H1 (cell line): Measurements from ENCODE around the gene LIAS. TPM values are rescaled to one million over a fixed set of nuclear protein-coding genes. Genes with fewer than 3 reads are reported as not detected.

Experiments
- ATF2 ChIP-seq: IDR thresholded peaks from 2 replicates; pipeline ENCODE4 v1.6.1; 2012; ENCODE audit warnings: low read length, inconsistent platforms
- BACH1 ChIP-seq: IDR thresholded peaks from 2 replicates; pipeline ENCODE4 v1.6.1; 2012; ENCODE audit warnings: low read length, improper control_type of control experiment
- BCL11A ChIP-seq, 2 experiments: IDR thresholded peaks; one replicate each; pipeline ENCODE4 v1.6.1; 2011; ENCODE audit warnings: low read depth in 2 of 2, low read length in 2 of 2, mild to moderate bottlenecking in 2 of 2
- BRCA1 ChIP-seq: IDR thresholded peaks from 2 replicates; pipeline ENCODE4 v1.6.1; 2012; ENCODE audit warnings: low read depth, low read length, improper control_type of control experiment
- CBX5 ChIP-seq: fragments of 300-800, 300-1000 bp; sonication (generic); IDR thresholded peaks from 2 replicates; pipeline ENCODE4 v1.7.1; 2016; ENCODE audit warnings: antibody characterized with exemption, low read length, low read depth
- CTCF ChIP-seq, 3 experiments: IDR thresholded peaks; 1 replicate in 2 of 3; 2 replicates in 1 of 3; pipeline versions ENCODE4 v1.5.1 to v1.6.1; 2011; ENCODE audit warnings: low read length in 3 of 3, mild to moderate bottlenecking in 3 of 3, inconsistent platforms in 2 of 3, low read depth in 1 of 3, moderate library complexity in 1 of 3; ENCODE audit not compliant: insufficient read depth in 1 of 3; ENCODE audit errors: control extremely low read depth in 1 of 3
- EGR1 ChIP-seq: IDR thresholded peaks from 2 replicates; pipeline ENCODE4 v1.6.1; 2011; ENCODE audit warnings: low read depth, low read length, borderline replicate concordance
- GABPA ChIP-seq: IDR thresholded peaks from 2 replicates; pipeline ENCODE4 v1.6.1; 2011; ENCODE audit warnings: mild to moderate bottlenecking, low read length, moderate library complexity, borderline replicate concordance; ENCODE audit not compliant: insufficient read depth
- KDM1A ChIP-seq: fragments of 200-600, 300-600 bp; sonication (generic); IDR thresholded peaks from 2 replicates; pipeline ENCODE4 v1.7.1; 2016; ENCODE audit warnings: mild to moderate bottlenecking, low read length, borderline replicate concordance
- MAX ChIP-seq: IDR thresholded peaks from 2 replicates; pipeline ENCODE4 v1.6.1; 2012; ENCODE audit warnings: inconsistent platforms
- PHF8 ChIP-seq: fragments of 200-600 bp; sonication (generic); conservative IDR thresholded peaks from 2 replicates; pipeline ENCODE4 v1.7.1; 2012; ENCODE audit warnings: low read depth, mild to moderate bottlenecking, inconsistent platforms, low read length, moderate library complexity
- RAD21 ChIP-seq, 2 experiments: IDR thresholded peaks in 1 of 2; conservative IDR thresholded peaks in 1 of 2; 2 replicates each; pipeline ENCODE4 v1.6.1; 2011; ENCODE audit warnings: low read depth in 2 of 2, low read length in 2 of 2, improper control_type of control experiment in 1 of 2, inconsistent platforms in 1 of 2, mild to moderate bottlenecking in 1 of 2, moderate library complexity in 1 of 2
- RFX5 ChIP-seq: IDR thresholded peaks from 2 replicates; pipeline ENCODE4 v1.6.1; 2011; ENCODE audit warnings: low read depth, low read length, improper control_type of control experiment, borderline replicate concordance
- SIN3A ChIP-seq, 2 experiments: IDR thresholded peaks in 1 of 2; conservative IDR thresholded peaks in 1 of 2; 2 replicates each; pipeline ENCODE4 v1.6.1; 2011 to 2012; ENCODE audit warnings: low read length in 2 of 2, improper control_type of control experiment in 1 of 2, low read depth in 1 of 2, mild to moderate bottlenecking in 1 of 2
- TCF12 ChIP-seq: IDR thresholded peaks from 2 replicates; pipeline ENCODE4 v1.6.1; 2011; ENCODE audit warnings: low read depth, mild to moderate bottlenecking, low read length
- USF2 ChIP-seq: IDR thresholded peaks from 2 replicates; pipeline ENCODE4 v1.6.1; 2011; ENCODE audit warnings: low read length, improper control_type of control experiment
- ZNF274 ChIP-seq: IDR thresholded peaks from 2 replicates; pipeline ENCODE4 v1.7.0; 2012; ENCODE audit warnings: low read length, borderline replicate concordance; ENCODE audit errors: extremely low read depth
- polyA plus RNA-seq, 7 experiments: library from polyadenylated mRNA; depleted of rRNA in 3 of 7; stranded (reverse) in 5 of 7; unstranded in 2 of 7; fragments of >200 nt in 5 of 7; fragments of 200-250 nt in 2 of 7; gene quantifications; 1 replicate in 5 of 7; 2 replicates in 1 of 7; 4 replicates in 1 of 7; pipeline versions ENCODE4 v1.2.1 to v1.2.3, GENCODE V29; 2011 to 2013; ENCODE audit warnings: missing spikeins in 2 of 7, mixed read lengths in 2 of 7
- total RNA-seq: library from RNA; stranded (reverse); fragmentation: NEBNext Ultra II Directional; extraction: Animal tissue kit (Norgen Biotek cat#: 25700); gene quantifications from 2 replicates; pipeline ENCODE4 v1.2.1, GENCODE V29; 2021

The LIAS gene
- total and polyA plus RNA-seq, 2 of the 8 experiments (the other 6 are each of a cell fraction or from before 2014, with no cell fraction given) = 10.5 to 24.9 TPM

GRCh38 chr4:39469429-39470077, 10.7 kb downstream of the LIAS start (continued):
- no peak for TF ChIP-seq KDM1A
- TF ChIP-seq ATF2 = 0 out of 2 replicates have a peak, but pooled peaks have one; percentile 26
- no peak for TF ChIP-seq USF2
- TF ChIP-seq MAX = 0 out of 2 replicates have a peak, but pooled peaks have one; percentile 26
- TF ChIP-seq CTCF (IDR thresholded peaks at IDR 0.05; ENCODE audit: control extremely low read depth in 1 of 3, insufficient read depth in 1 of 3, low read depth in 1 of 3, low read length in 3 of 3) = peak in 2 of 3 experiments; percentile 76 to 87; a peak in 3 of 4 replicates
- TF ChIP-seq SIN3A (conservative IDR thresholded peaks at IDR 0.05 in 1 of 2, IDR thresholded peaks at IDR 0.05 in 1 of 2; ENCODE audit: low read depth in 1 of 2, low read length in 2 of 2) = no peak
- no peak for TF ChIP-seq RFX5
- TF ChIP-seq BACH1 = no peak
- no peak for TF ChIP-seq CBX5
- TF ChIP-seq BCL11A (IDR thresholded peaks at IDR 0.05; ENCODE audit: low read depth in 2 of 2, low read length in 2 of 2) = no peak
- TF ChIP-seq TCF12 = no peak
- no peak for TF ChIP-seq GABPA
- no peak for TF ChIP-seq EGR1
- peak; percentile 78 to 86 for TF ChIP-seq RAD21 (IDR thresholded peaks at IDR 0.05 in 1 of 2, conservative IDR thresholded peaks at IDR 0.05 in 1 of 2; ENCODE audit: low read depth in 2 of 2, low read length in 2 of 2)
- TF ChIP-seq BRCA1 = no peak
- TF ChIP-seq PHF8 = no peak
- no peak for TF ChIP-seq ZNF274
